SU-DHL-6 (cell line): ENCODE measurements around the gene VPS13D.

Experiments used
- CTCF ChIP-seq: fragments of 200-600 bp; sonication (generic); IDR thresholded peaks from one replicate; pipeline ENCODE4 v1.5.1; 2017; ENCODE audit warnings: antibody characterized with exemption, mild to moderate bottlenecking, low read length, moderate library complexity; ENCODE audit not compliant: insufficient read depth, poor library complexity, severe bottlenecking
- EZH2phosphoT487 ChIP-seq: fragments of 200-600 bp; sonication (generic), shearing (Covaris generic); conservative IDR thresholded peaks from 2 replicates; pipeline ENCODE4 v1.6.1; 2018; ENCODE audit warnings: mild to moderate bottlenecking, antibody characterized with exemption, low read length, moderate library complexity, mixed read lengths

GRCh38 chr1:12541274-12542137 is 311.7 kb downstream of the VPS13D start:
- no peak for TF ChIP-seq CTCF
- no peak for TF ChIP-seq EZH2phosphoT487
